Calu3 (cell line): ENCODE results near the gene DOCK3. TPM values are rescaled to one million over a fixed set of nuclear protein-coding genes. Genes with fewer than 3 reads are reported as not detected.

ENCODE experiments used
- BruUV-seq: library from RNA; stranded (reverse); fragments of 400-500 nt; replicated peaks from 2 replicates; lab custom pipeline; 2021; lab: Mats Ljungman, UMichigan
- CTCF ChIA-PET: fragments of 300-600 bp; sonication (Branson Sonifier 250); formaldehyde crosslinking; loops from one replicate; lab custom pipeline; 2022; ENCODE audit warnings: antibody characterized with exemption; lab: Charles Lee
- DNase-seq: peaks from one replicate; pipeline ENCODE4 v3.0.0; 2022
- H3K27ac Mint-ChIP-seq: one replicate; pipeline ENCODE4 v1.8.0; 2022; ENCODE audit warnings: mixed read lengths; ENCODE audit not compliant: unreplicated experiment
- H3K27me3 Mint-ChIP-seq: one replicate; pipeline ENCODE4 v1.8.0; 2022; ENCODE audit warnings: mixed read lengths; ENCODE audit not compliant: unreplicated experiment
- H3K36me3 Mint-ChIP-seq: one replicate; pipeline ENCODE4 v1.8.0; 2022; ENCODE audit warnings: mild to moderate bottlenecking, moderate library complexity, mixed read lengths; ENCODE audit not compliant: insufficient read depth, unreplicated experiment
- H3K4me1 Mint-ChIP-seq: one replicate; pipeline ENCODE4 v1.8.0; 2022; ENCODE audit warnings: mild to moderate bottlenecking, low read depth, mixed read lengths; ENCODE audit not compliant: unreplicated experiment
- H3K4me3 Mint-ChIP-seq: one replicate; pipeline ENCODE4 v1.8.0; 2022; ENCODE audit warnings: mild to moderate bottlenecking, low read depth, moderate library complexity, mixed read lengths; ENCODE audit not compliant: unreplicated experiment
- H3K9me3 Mint-ChIP-seq: one replicate; pipeline ENCODE4 v1.8.0; 2022; ENCODE audit warnings: low read depth, mixed read lengths; ENCODE audit not compliant: unreplicated experiment
- CTCF ChIP-seq: fragments of 200-600 bp; IDR thresholded peaks from one replicate; pipeline ENCODE4 v1.8.0; 2022; ENCODE audit warnings: antibody characterized with exemption; ENCODE audit not compliant: unreplicated experiment
- intact Hi-C: fragments of 100-400 bp; cut with micrococcal nuclease; formaldehyde crosslinking; loops from one replicate; pipeline ENCODE4 v1.10.0; 2022; ENCODE audit not compliant: unreplicated experiment
- total RNA-seq: library from RNA; stranded (reverse); gene quantifications from 2 replicates; pipeline ENCODE4 v1.2.3, GENCODE V29; 2022

Gene DOCK3
- total RNA-seq, 1 experiment from 2014 or later = 0.19 TPM

- intact Hi-C loops = no loop called here
- Mint-ChIP-seq H3K36me3 (peaks cover 16% of the 10 kb centered on the region), H3K9me3 (no peaks in the 10 kb centered on the region), H3K4me1 (no peaks in the 10 kb centered on the region), H3K27me3 (no peaks in the 10 kb centered on the region), H3K4me3 (no peak overlapping the region), H3K27ac (no peak overlapping the region)
- DNase-seq = no peak
- CTCF ChIA-PET = interaction anchor here (0.6 to 0.8 kb wide), 2 partner anchors 71 to 218 kb away, joined by 3 to 6 read pairs; no protein-coding TSS in a partner anchor
- BruUV-seq = no TSS peak
- TF ChIP-seq CTCF = no peak
Observed at GRCh38 chr3:51401735-51402134, 727.0 kb downstream of the DOCK3 start.

GRCh38 chr3:51403675-51404074 lies 728.9 kb downstream of the DOCK3 start:
- Mint-ChIP-seq H3K4me3 (no peak overlapping the region), H3K36me3 (peaks cover 4% of the 10 kb centered on the region), H3K27ac (no peak overlapping the region), H3K4me1 (no peaks in the 10 kb centered on the region), H3K9me3 (no peaks in the 10 kb centered on the region), H3K27me3 (no peaks in the 10 kb centered on the region)
- CTCF ChIA-PET = no interaction called here
- DNase-seq = no peak
- no peak for TF ChIP-seq CTCF
- BruUV-seq = no TSS peak
- intact Hi-C loops = no loop called here

GRCh38 chr3:51408021-51408420 lies 733.3 kb downstream of the DOCK3 start:
- H3K27ac Mint-ChIP-seq = no peak overlapping the region
- BruUV-seq = no TSS peak
- H3K36me3 Mint-ChIP-seq = no peaks in the 10 kb centered on the region
- TF ChIP-seq CTCF = no peak
- H3K4me3 Mint-ChIP-seq = no peak overlapping the region
- intact Hi-C loops = no loop called here
- H3K4me1 Mint-ChIP-seq = no peaks in the 10 kb centered on the region
- DNase-seq = no peak
- no peaks in the 10 kb centered on the region for H3K27me3 Mint-ChIP-seq
- CTCF ChIA-PET = interaction anchor here (0.6 kb wide), 2 partner anchors 92 to 622 kb away, joined by 5 to 6 read pairs; no protein-coding TSS in a partner anchor
- no peaks in the 10 kb centered on the region for H3K9me3 Mint-ChIP-seq

GRCh38 chr3:51408813-51409212 lies 734.1 kb downstream of the DOCK3 start:
- peaks cover 4% of the 10 kb centered on the region for H3K36me3 Mint-ChIP-seq
- no peaks in the 10 kb centered on the region for H3K27me3 Mint-ChIP-seq
- H3K9me3 Mint-ChIP-seq = no peaks in the 10 kb centered on the region
- no peak overlapping the region for H3K4me3 Mint-ChIP-seq
- H3K27ac Mint-ChIP-seq = no peak overlapping the region
- no peak for DNase-seq
- TF ChIP-seq CTCF = no peak
- BruUV-seq = no TSS peak
- intact Hi-C loops = no loop called here
- H3K4me1 Mint-ChIP-seq = no peaks in the 10 kb centered on the region
- CTCF ChIA-PET = no interaction called here
